ENCODE measurements around the gene IMMP2L. TPM values are rescaled to one million over a fixed set of nuclear protein-coding genes. Genes with fewer than 3 reads are reported as not detected.

Gene IMMP2L
- total and polyA plus RNA-seq, 2 of the 8 experiments (the other 6 are each of a cell fraction or from before 2014, with no cell fraction given): 2.3 to 10.1 TPM

GRCh38 chr7:111174510-111174909 is 387.8 kb downstream of the IMMP2L start:
- no peak overlapping the region for H2BK20ac ChIP-seq (ENCODE audit: low read length)
- H3K9ac ChIP-seq (replicated peaks in 1 of 4; ENCODE audit: extremely low read depth in 1 of 4, low read depth in 3 of 4, low read length in 3 of 4): no peak overlapping the region
- 90% methylated on average over 3 of the region's 3 CpGs; no CpG with 5 or more reads in 1 of the 2 experiments for WGBS, 2 experiments (ENCODE audit: extremely low coverage in 1 of 2, insufficient coverage in 1 of 2, insufficient read length in 1 of 2, insufficient replicate concordance in 2 of 2, low coverage in 1 of 2, low lambda C conversion rate in 2 of 2, missing lambda C conversion rate in 1 of 2)
- no peaks in the 10 kb centered on the region for H3K27me3 ChIP-seq (replicated peaks in 1 of 4; ENCODE audit: control insufficient read depth in 3 of 4, extremely low read depth in 1 of 4, insufficient read depth in 3 of 4, low read length in 3 of 4)
- ChIA-PET POLR2A (ENCODE audit: partially characterized antibody) (no interaction called here), CTCF (ENCODE audit: partially characterized antibody) (no interaction called here)
- no peaks in the 10 kb centered on the region for H3K4me1 ChIP-seq (replicated peaks in 1 of 4; ENCODE audit: control insufficient read depth in 3 of 4, insufficient read depth in 4 of 4, low read length in 3 of 4)
- no peak overlapping the region for H2BK12ac ChIP-seq (ENCODE audit: low read depth, low read length)
- no peak overlapping the region for H3K4me3 ChIP-seq (ENCODE audit: extremely low read depth in 1 of 4, insufficient read depth in 2 of 4, low read depth in 3 of 4, low read length in 4 of 4)
- H2BK15ac ChIP-seq (ENCODE audit: low read length): no peak overlapping the region
- no peak overlapping the region for H3K27ac ChIP-seq (ENCODE audit: low read depth, low read length)
- no peaks in the 10 kb centered on the region for H3K23me2 ChIP-seq (ENCODE audit: low read depth, low read length)
- DNase-seq (ENCODE audit: low read depth in 1 of 2, low spot score in 2 of 2) (no peak), FAIRE-seq (no peak)
- no peak overlapping the region for H3K4ac ChIP-seq (replicated peaks; ENCODE audit: insufficient read length, low read depth, low read length)
- H2AFZ ChIP-seq (ENCODE audit: low read length): no peak overlapping the region
- H3K9me3 ChIP-seq (ENCODE audit: insufficient read depth in 2 of 2, low read depth in 1 of 2, low read length in 1 of 2): no peaks in the 10 kb centered on the region
- no peaks in the 10 kb centered on the region for H3K79me2 ChIP-seq (ENCODE audit: control insufficient read depth in 1 of 2, insufficient read depth in 2 of 2, low read length in 2 of 2)
- no peak overlapping the region for H2BK120ac ChIP-seq (replicated peaks; ENCODE audit: low read depth, low read length)
- no peaks in the 10 kb centered on the region for H3K36me3 ChIP-seq (ENCODE audit: control insufficient read depth in 2 of 4, insufficient read depth in 4 of 4, low read length in 3 of 4)
- no peak overlapping the region for H3K4me2 ChIP-seq (ENCODE audit: insufficient read depth in 1 of 2, low read depth in 2 of 2, low read length in 2 of 2)
- no peak overlapping the region for H2BK5ac ChIP-seq (ENCODE audit: low read depth, low read length)
- no peak overlapping the region for H2AK5ac ChIP-seq (ENCODE audit: low read depth, low read length)
- H4K20me1 ChIP-seq (replicated peaks in 1 of 2; ENCODE audit: control insufficient read depth in 1 of 2, insufficient read depth in 2 of 2, low read length in 2 of 2): no peaks in the 10 kb centered on the region
- H3K18ac ChIP-seq (ENCODE audit: extremely low read depth, low read length): no peak overlapping the region
- H3K56ac ChIP-seq (replicated peaks; ENCODE audit: insufficient read length, low read depth, low read length): no peak overlapping the region
- H4K91ac ChIP-seq (replicated peaks; ENCODE audit: insufficient read length, low read length): no peak overlapping the region
- no peaks in the 10 kb centered on the region for H3K79me1 ChIP-seq (ENCODE audit: low read depth, low read length)
- H3K23ac ChIP-seq (ENCODE audit: insufficient read length): no peak overlapping the region
- H3K14ac ChIP-seq (ENCODE audit: insufficient read length): no peak overlapping the region
- H4K8ac ChIP-seq (ENCODE audit: extremely low read depth, insufficient read depth, low read length): no peak overlapping the region
- no peak overlapping the region for H4K5ac ChIP-seq (ENCODE audit: insufficient read length, low read depth, low read length)
- TF ChIP-seq FOSL1 (IDR thresholded peaks at IDR 0.05; ENCODE audit: insufficient read depth, low read depth, low read length) (no peak), KDM5A (IDR thresholded peaks at IDR 0.05; ENCODE audit: low read length) (no peak), TBP (IDR thresholded peaks at IDR 0.05; ENCODE audit: low read depth, low read length) (no peak), CBX5 (IDR thresholded peaks at IDR 0.05; ENCODE audit: low read depth, low read length) (no peak), SP4 (IDR thresholded peaks at IDR 0.05; ENCODE audit: low read length) (no peak), BRCA1 (IDR thresholded peaks at IDR 0.05; ENCODE audit: low read depth, low read length) (no peak), CBX8 (IDR thresholded peaks at IDR 0.05; ENCODE audit: borderline replicate concordance, low read depth, low read length) (no peak), BCL11A (IDR thresholded peaks at IDR 0.05; ENCODE audit: low read depth in 2 of 2, low read length in 2 of 2) (no peak), CTBP2 (IDR thresholded peaks at IDR 0.05; ENCODE audit: borderline replicate concordance, insufficient read depth, insufficient read length, low read length) (no peak), SP2 (IDR thresholded peaks at IDR 0.05; ENCODE audit: low read length) (no peak), SIX5 (IDR thresholded peaks at IDR 0.05; ENCODE audit: low read depth, low read length) (no peak), USF2 (IDR thresholded peaks at IDR 0.05; ENCODE audit: low read length) (no peak), YY1 (IDR thresholded peaks at IDR 0.05; ENCODE audit: low read depth, low read length) (no peak), EZH2 (IDR thresholded peaks at IDR 0.05; ENCODE audit: low read depth, low read length, severe bottlenecking) (no peak), MAFK (IDR thresholded peaks at IDR 0.05; ENCODE audit: low read depth, low read length) (no peak)

All from H1 (cell line).